ENCODE data around the gene GFI1B.

DNA sequence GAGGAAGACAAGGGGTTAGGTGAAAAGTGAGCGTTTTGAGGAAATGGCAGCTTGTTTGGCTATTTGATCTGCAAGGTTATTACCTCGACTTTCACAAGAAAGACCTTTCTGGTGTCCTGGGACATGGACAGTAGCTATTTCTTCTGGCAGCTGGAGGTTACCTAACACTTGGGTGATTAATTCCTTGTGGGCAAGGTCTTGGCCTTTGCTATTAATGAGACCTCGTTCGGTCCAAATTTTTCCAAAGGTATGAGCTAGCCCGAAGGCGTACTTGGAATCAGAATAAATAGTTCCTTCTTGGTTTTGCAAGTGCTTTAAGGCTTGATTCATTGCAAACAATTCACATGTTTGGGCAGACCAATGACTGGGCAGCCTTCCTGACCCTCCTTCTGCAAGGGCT lies 57.2 kb downstream of the GFI1B start:
- TF ChIP-seq CTCF (IDR thresholded peaks at IDR 0.05) (no peak), POLR2A (IDR thresholded peaks at IDR 0.05) (no peak)
